IMR-90 (cell line): ENCODE data around the gene RFX5. TPM values are rescaled to one million over a fixed set of nuclear protein-coding genes. Genes with fewer than 3 reads are reported as not detected.

Experiments used
- ATAC-seq: fragments of 200-7000 bp; cut with Tn5 transposase; 2 replicates; pipeline ENCODE4 v1.9.1; 2020; ENCODE audit warnings: low read depth, mild to moderate bottlenecking, moderate library complexity
- BruUV-seq: library from RNA; stranded (reverse); fragments of 400-500 nt; replicated peaks from 2 replicates; lab custom pipeline; 2021; lab: Mats Ljungman, UMichigan
- CTCF ChIA-PET: fragments of 300-600 bp; formaldehyde crosslinking; extraction: SDS; loops from one replicate; lab custom pipeline; 2021; ENCODE audit warnings: antibody characterized with exemption; lab: Yijun Ruan, JAX
- POLR2A ChIA-PET: fragments of 300-600 bp; sonication (Branson Sonifier 250); formaldehyde crosslinking; loops from one replicate; lab custom pipeline; 2022; ENCODE audit warnings: antibody characterized with exemption; ENCODE audit not compliant: unreplicated experiment; lab: Charles Lee
- DNase-seq: peaks from one replicate; pipeline ENCODE4 v3.0.0; 2013
- H2AFZ ChIP-seq: replicated peaks from 2 replicates; pipeline ENCODE3; 2013; ENCODE audit warnings: low read length, mild to moderate bottlenecking; ENCODE audit not compliant: poor library complexity
- H2AK5ac ChIP-seq: 2 replicates; pipeline ENCODE4 v1.6.1; 2013; ENCODE audit warnings: low read depth, low read length, inconsistent platforms
- H2AK9ac ChIP-seq: replicated peaks from 2 replicates; pipeline ENCODE3; 2013; ENCODE audit warnings: mild to moderate bottlenecking, low read depth, low read length, moderate library complexity; ENCODE audit not compliant: poor library complexity
- H2BK120ac ChIP-seq: 2 replicates; pipeline ENCODE4 v1.6.1; 2013; ENCODE audit warnings: low read depth, low read length, inconsistent platforms
- H2BK15ac ChIP-seq: 3 replicates; pipeline ENCODE4 v1.6.1; 2013; ENCODE audit warnings: low read depth, low read length, inconsistent platforms
- H2BK20ac ChIP-seq: 2 replicates; pipeline ENCODE4 v1.6.1; 2013; ENCODE audit warnings: low read depth, mild to moderate bottlenecking, inconsistent platforms, low read length, moderate library complexity
- H2BK5ac ChIP-seq: 2 replicates; pipeline ENCODE4 v1.6.1; 2013; ENCODE audit warnings: mild to moderate bottlenecking, low read depth, low read length, inconsistent platforms; ENCODE audit not compliant: poor library complexity, severe bottlenecking
- H3K14ac ChIP-seq: replicated peaks from 2 replicates; pipeline ENCODE4 v1.6.1; 2013; ENCODE audit warnings: low read depth, low read length, inconsistent platforms
- H3K18ac ChIP-seq: 2 replicates; pipeline ENCODE4 v1.6.1; 2013; ENCODE audit warnings: low read depth, low read length, control low read depth
- H3K23ac ChIP-seq: 2 replicates; pipeline ENCODE4 v1.6.1; 2013; ENCODE audit warnings: low read depth, low read length, inconsistent platforms
- H3K27ac ChIP-seq: 2 replicates; pipeline ENCODE4 v1.5.1; 2013; ENCODE audit warnings: mild to moderate bottlenecking, control low read depth, low read length; ENCODE audit not compliant: insufficient read depth
- H3K27me3 ChIP-seq: 2 replicates; pipeline ENCODE4 v1.6.1; 2013; ENCODE audit warnings: low read length; ENCODE audit not compliant: control insufficient read depth, insufficient read depth
- H3K36me3 ChIP-seq: 2 replicates; pipeline ENCODE4 v1.6.1; 2013; ENCODE audit warnings: low read length, mixed read lengths; ENCODE audit not compliant: control insufficient read depth, insufficient read depth
- H3K4ac ChIP-seq: 2 replicates; pipeline ENCODE4 v1.6.1; 2013; ENCODE audit warnings: low read depth, low read length, inconsistent platforms
- H3K4me1 ChIP-seq: 2 replicates; pipeline ENCODE4 v1.6.1; 2013; ENCODE audit warnings: low read length, mixed read lengths; ENCODE audit not compliant: control insufficient read depth, insufficient read depth
- H3K4me2 ChIP-seq: 2 replicates; pipeline ENCODE4 v1.6.1; 2013; ENCODE audit warnings: low read depth, mild to moderate bottlenecking, control low read depth, low read length, moderate library complexity
- H3K4me3 ChIP-seq: 2 replicates; pipeline ENCODE4 v1.5.1; 2013; ENCODE audit warnings: low read depth, mild to moderate bottlenecking, control low read depth, low read length, moderate library complexity; ENCODE audit not compliant: insufficient read depth
- H3K56ac ChIP-seq: 2 replicates; pipeline ENCODE4 v1.6.1; 2013; ENCODE audit warnings: low read length, inconsistent platforms; ENCODE audit not compliant: insufficient read depth; ENCODE audit errors: extremely low read depth
- H3K79me1 ChIP-seq, 2 experiments: 2 replicates each; pipeline ENCODE4 v1.6.1; 2013; ENCODE audit warnings: low read length in 2 of 2, inconsistent platforms in 1 of 2, low read depth in 1 of 2
- H3K9ac ChIP-seq: 2 replicates; pipeline ENCODE4 v1.6.1; 2013; ENCODE audit warnings: low read depth, low read length, control low read depth
- H3K9me1 ChIP-seq: 2 replicates; pipeline ENCODE4 v1.6.1; 2013; ENCODE audit warnings: low read length, inconsistent platforms; ENCODE audit not compliant: insufficient read depth
- H3K9me3 ChIP-seq: 2 replicates; pipeline ENCODE4 v1.6.1; 2013; ENCODE audit warnings: low read length; ENCODE audit not compliant: control insufficient read depth, insufficient read depth
- H4K20me1 ChIP-seq: 2 replicates; pipeline ENCODE4 v1.6.1; 2013; ENCODE audit warnings: low read length, inconsistent platforms; ENCODE audit not compliant: insufficient read depth
- H4K5ac ChIP-seq: 2 replicates; pipeline ENCODE4 v1.6.1; 2013; ENCODE audit warnings: mild to moderate bottlenecking, low read depth, low read length, control low read depth
- H4K8ac ChIP-seq, 2 experiments: 2 replicates each; pipeline ENCODE4 v1.6.1; 2013; ENCODE audit warnings: low read depth in 2 of 2, low read length in 2 of 2, control low read depth in 1 of 2, inconsistent platforms in 1 of 2
- H4K91ac ChIP-seq: 2 replicates; pipeline ENCODE4 v1.6.1; 2013; ENCODE audit warnings: low read depth, low read length, inconsistent platforms; ENCODE audit not compliant: insufficient read depth
- BHLHE40 ChIP-seq: fragments of 150-350 bp; IDR thresholded peaks from 2 replicates; pipeline ENCODE4 v1.6.1; 2016; ENCODE audit warnings: mild to moderate bottlenecking, low read depth, low read length
- ELK1 ChIP-seq: fragments of 150-350 bp; IDR thresholded peaks from 2 replicates; pipeline ENCODE4 v1.6.1; 2016; ENCODE audit warnings: low read depth, mild to moderate bottlenecking, low read length, moderate library complexity, borderline replicate concordance
- FOS ChIP-seq: fragments of 150-350 bp; IDR thresholded peaks from 2 replicates; pipeline ENCODE4 v1.6.1; 2016; ENCODE audit warnings: low read depth, low read length
- POLR2A ChIP-seq: IDR thresholded peaks from 2 replicates; pipeline ENCODE4 v1.6.1; 2012; ENCODE audit warnings: mild to moderate bottlenecking, low read depth, low read length
- RCOR1 ChIP-seq: IDR thresholded peaks from 2 replicates; pipeline ENCODE4 v1.6.1; 2012; ENCODE audit warnings: mild to moderate bottlenecking, low read length, improper control_type of control experiment; ENCODE audit not compliant: insufficient replicate concordance
- RFX5 ChIP-seq: IDR thresholded peaks from 2 replicates; pipeline ENCODE4 v1.8.0; 2012; ENCODE audit warnings: low read depth, mild to moderate bottlenecking, low read length, moderate library complexity
- WGBS, 2 experiments: methylation state at CpG; one replicate each; pipeline versions ENCODE4 v1.1.5 to v1.1.7; 2013; ENCODE audit warnings: missing lambda C conversion rate in 2 of 2; ENCODE audit not compliant: insufficient read length in 1 of 2; ENCODE audit errors: extremely low coverage in 2 of 2; 5-methylcytosine and 5-hydroxymethylcytosine counted together
- dilution Hi-C: fragments of 300-500 bp; cut with HindIII; formaldehyde crosslinking; loops from one replicate; pipeline ENCODE4 v1.14.3; 2018; ENCODE audit warnings: low sequenced_read_pairs; ENCODE audit not compliant: unreplicated experiment
- in situ Hi-C: fragments of 300-500 bp; cut with MboI; formaldehyde crosslinking; loops from 3 replicates; pipeline ENCODE4 v1.14.3; 2019; ENCODE audit warnings: low sequenced_read_pairs, inconsistent platforms, mixed read lengths
- intact Hi-C: fragments of 100-400 bp; cut with micrococcal nuclease; formaldehyde crosslinking; loops from 2 replicates; pipeline ENCODE4 v1.10.0; 2022
- polyA plus RNA-seq, 3 experiments: library from polyadenylated mRNA; depleted of rRNA; stranded (reverse); fragments of >200 nt; gene quantifications; 2 replicates each; pipeline ENCODE4 v1.2.3, GENCODE V29; 2012; ENCODE audit warnings: low replicate concordance in 1 of 3
- total RNA-seq: library from RNA; depleted of rRNA; stranded (reverse); fragments of >200 nt; gene quantifications from 2 replicates; pipeline ENCODE4 v1.2.3, GENCODE V29; 2012

RFX5 gene
- total and polyA plus RNA-seq, 2 of the 4 experiments (the other 2 are of a cell fraction): 29.3 to 44.4 TPM

DNA sequence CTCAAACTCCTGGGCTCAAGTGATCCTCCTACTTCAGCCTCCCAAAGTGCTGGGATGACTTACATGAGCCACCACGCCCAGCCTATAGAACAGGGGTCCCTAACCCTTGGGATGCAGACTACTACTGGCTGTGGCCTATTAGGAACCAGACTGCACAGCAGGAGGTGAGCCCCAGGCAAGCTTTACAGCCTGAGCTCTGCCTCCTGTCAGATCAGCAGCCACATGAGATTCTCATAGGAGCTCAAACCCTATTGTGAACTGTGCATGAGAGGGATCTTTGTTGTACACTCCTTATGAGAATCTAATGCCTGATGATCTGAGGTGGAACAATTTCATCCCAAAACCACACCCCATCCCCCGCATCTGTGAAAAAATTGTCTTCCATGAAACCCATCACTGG, 39.0 kb upstream of the RFX5 start:
- no peaks in the 10 kb centered on the region for H3K9me3 ChIP-seq
- H2BK120ac ChIP-seq: no peak overlapping the region
- no peaks in the 10 kb centered on the region for H3K79me1 ChIP-seq
- H3K56ac ChIP-seq: no peak overlapping the region
- no peaks in the 10 kb centered on the region for H3K36me3 ChIP-seq
- ATAC-seq (no peak), DNase-seq (no peak)
- H2BK5ac ChIP-seq: no peak overlapping the region
- no peak overlapping the region for H4K91ac ChIP-seq
- intact Hi-C loops: no loop called here
- H3K27ac ChIP-seq: no peak overlapping the region
- H4K8ac ChIP-seq: no peak overlapping the region
- no peak overlapping the region for H4K5ac ChIP-seq
- TF ChIP-seq POLR2A: no peak
- no peak for TF ChIP-seq RFX5
- no peak for TF ChIP-seq ELK1
- TF ChIP-seq BHLHE40: no peak
- no peak for TF ChIP-seq RCOR1
- TF ChIP-seq FOS: no peak
- H3K23ac ChIP-seq: no peak overlapping the region
- no peaks in the 10 kb centered on the region for H3K4me1 ChIP-seq
- ChIA-PET CTCF (interaction anchor here (1.2 kb wide), 1 partner anchor 11 kb away, joined by 3 read pairs; no protein-coding TSS in a partner anchor), POLR2A (no interaction called here)
- no peak overlapping the region for H3K4ac ChIP-seq
- no peaks in the 10 kb centered on the region for H4K20me1 ChIP-seq
- H3K27me3 ChIP-seq: no peaks in the 10 kb centered on the region; the same call in 1 of the 2 replicates
- in situ Hi-C loops: no loop called here
- no peak overlapping the region for H3K18ac ChIP-seq
- no peak overlapping the region for H2AK9ac ChIP-seq
- H3K4me2 ChIP-seq: no peak overlapping the region
- no peak overlapping the region for H3K14ac ChIP-seq
- 20% methylated on average over 1 of the region's 2 CpGs; no CpG with 5 or more reads in 1 of the 2 experiments for WGBS, 2 experiments
- H3K9ac ChIP-seq: no peak overlapping the region
- H2BK15ac ChIP-seq: no peak overlapping the region
- BruUV-seq: no TSS peak
- no peak overlapping the region for H3K4me3 ChIP-seq
- dilution Hi-C loops: no loop called here
- no peak overlapping the region for H2AK5ac ChIP-seq
- H3K9me1 ChIP-seq: no peaks in the 10 kb centered on the region
- no peak overlapping the region for H2AFZ ChIP-seq
- H2BK20ac ChIP-seq: no peak overlapping the region
